ENCODE measurements around the gene RARB. TPM values are rescaled to one million over a fixed set of nuclear protein-coding genes. Genes with fewer than 3 reads are reported as not detected.

The RARB gene
- total and polyA plus RNA-seq, 2 donors from 2014 or later: 8.3 to 14.7 TPM

DNA sequence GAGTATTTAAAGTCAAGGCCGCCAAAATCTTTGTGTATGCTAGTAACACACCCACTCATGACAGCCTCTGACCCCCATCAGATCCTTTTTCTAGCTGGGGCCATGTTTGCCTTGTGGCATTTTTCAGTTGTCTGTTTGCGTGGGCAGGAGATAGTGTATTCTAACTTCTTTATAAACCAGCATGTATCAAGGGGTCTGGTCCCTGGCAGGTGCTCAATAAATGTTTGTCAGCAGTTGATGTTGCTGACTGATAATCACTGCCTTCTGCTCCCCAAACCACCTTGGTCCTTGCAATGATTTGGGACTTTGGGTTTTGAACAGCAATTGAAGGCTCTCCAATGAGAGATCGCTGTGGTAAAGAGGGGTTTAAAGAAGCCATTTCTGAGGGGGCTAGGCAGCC is 19.2 kb downstream of the RARB start:
- Histone ChIP-seq H3K36me3 (ENCODE audit: control insufficient read depth in 2 of 3, insufficient read depth in 3 of 3, low read length in 3 of 3) (no peaks in the 10 kb centered on the region), H3K4me3 (ENCODE audit: low read length in 3 of 3) (no peak overlapping the region), H3K27ac (ENCODE audit: low read depth in 2 of 2, low read length in 2 of 2) (no peak overlapping the region), H3K27me3 (ENCODE audit: control insufficient read depth, insufficient read depth, low read length) (no peaks in the 10 kb centered on the region), H3K9ac (ENCODE audit: low read length in 3 of 3) (no peak overlapping the region), H3K4me1 (ENCODE audit: control insufficient read depth in 2 of 3, insufficient read depth in 2 of 3, low read depth in 1 of 3, low read length in 3 of 3) (peaks cover 0 to 12% (median 6%) of the 10 kb centered on the region in 3 donors), H3K9me3 (ENCODE audit: control insufficient read depth in 2 of 3, insufficient read depth in 1 of 3, low read length in 3 of 3) (no peaks in the 10 kb centered on the region)
- TF ChIP-seq, protein P1, sequence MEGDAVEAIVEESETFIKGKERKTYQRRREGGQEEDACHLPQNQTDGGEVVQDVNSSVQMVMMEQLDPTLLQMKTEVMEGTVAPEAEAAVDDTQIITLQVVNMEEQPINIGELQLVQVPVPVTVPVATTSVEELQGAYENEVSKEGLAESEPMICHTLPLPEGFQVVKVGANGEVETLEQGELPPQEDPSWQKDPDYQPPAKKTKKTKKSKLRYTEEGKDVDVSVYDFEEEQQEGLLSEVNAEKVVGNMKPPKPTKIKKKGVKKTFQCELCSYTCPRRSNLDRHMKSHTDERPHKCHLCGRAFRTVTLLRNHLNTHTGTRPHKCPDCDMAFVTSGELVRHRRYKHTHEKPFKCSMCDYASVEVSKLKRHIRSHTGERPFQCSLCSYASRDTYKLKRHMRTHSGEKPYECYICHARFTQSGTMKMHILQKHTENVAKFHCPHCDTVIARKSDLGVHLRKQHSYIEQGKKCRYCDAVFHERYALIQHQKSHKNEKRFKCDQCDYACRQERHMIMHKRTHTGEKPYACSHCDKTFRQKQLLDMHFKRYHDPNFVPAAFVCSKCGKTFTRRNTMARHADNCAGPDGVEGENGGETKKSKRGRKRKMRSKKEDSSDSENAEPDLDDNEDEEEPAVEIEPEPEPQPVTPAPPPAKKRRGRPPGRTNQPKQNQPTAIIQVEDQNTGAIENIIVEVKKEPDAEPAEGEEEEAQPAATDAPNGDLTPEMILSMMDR (IDR thresholded peaks at IDR 0.05; ENCODE audit: borderline replicate concordance, extremely low read depth, insufficient read depth): no peak
- FAIRE-seq: no peak
- intact Hi-C loops (cut with DNase I): no loop called here
- no peak for DNase-seq

DNA sequence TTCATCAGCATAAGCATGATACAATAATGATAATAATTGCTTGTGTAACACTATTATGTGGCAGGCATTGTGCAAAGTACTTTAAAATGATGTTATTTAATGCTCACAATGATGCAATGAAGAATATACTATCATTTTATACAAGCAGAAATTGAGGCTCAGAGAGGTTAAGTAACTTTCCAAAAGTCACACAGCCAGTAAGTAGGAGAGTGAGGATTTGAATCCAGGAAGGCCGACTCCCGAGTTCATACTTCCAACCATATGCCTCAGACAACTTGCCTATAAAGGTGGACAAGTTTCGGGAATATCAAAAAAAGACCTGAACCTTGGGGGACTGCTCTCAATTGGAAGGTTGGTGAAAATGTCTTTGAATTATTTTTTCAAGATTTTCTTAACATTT is 19.9 kb downstream of the RARB start:
- Histone ChIP-seq H3K27ac (ENCODE audit: low read depth in 2 of 2, low read length in 2 of 2) (no peak overlapping the region), H3K9ac (ENCODE audit: low read length in 3 of 3) (no peak overlapping the region), H3K36me3 (ENCODE audit: control insufficient read depth in 2 of 3, insufficient read depth in 3 of 3, low read length in 3 of 3) (no peaks in the 10 kb centered on the region), H3K27me3 (ENCODE audit: control insufficient read depth, insufficient read depth, low read length) (no peaks in the 10 kb centered on the region), H3K4me1 (ENCODE audit: control insufficient read depth in 2 of 3, insufficient read depth in 2 of 3, low read depth in 1 of 3, low read length in 3 of 3) (peaks cover 0 to 9% (median 7%) of the 10 kb centered on the region in 3 donors), H3K4me3 (ENCODE audit: low read length in 3 of 3) (no peak overlapping the region), H3K9me3 (ENCODE audit: control insufficient read depth in 2 of 3, insufficient read depth in 1 of 3, low read length in 3 of 3) (no peaks in the 10 kb centered on the region)
- TF ChIP-seq, protein P1 (IDR thresholded peaks at IDR 0.05; ENCODE audit: borderline replicate concordance, extremely low read depth, insufficient read depth): no peak
- DNase-seq (no peak), FAIRE-seq (no peak)
- intact Hi-C loops (cut with DNase I): no loop called here

DNA sequence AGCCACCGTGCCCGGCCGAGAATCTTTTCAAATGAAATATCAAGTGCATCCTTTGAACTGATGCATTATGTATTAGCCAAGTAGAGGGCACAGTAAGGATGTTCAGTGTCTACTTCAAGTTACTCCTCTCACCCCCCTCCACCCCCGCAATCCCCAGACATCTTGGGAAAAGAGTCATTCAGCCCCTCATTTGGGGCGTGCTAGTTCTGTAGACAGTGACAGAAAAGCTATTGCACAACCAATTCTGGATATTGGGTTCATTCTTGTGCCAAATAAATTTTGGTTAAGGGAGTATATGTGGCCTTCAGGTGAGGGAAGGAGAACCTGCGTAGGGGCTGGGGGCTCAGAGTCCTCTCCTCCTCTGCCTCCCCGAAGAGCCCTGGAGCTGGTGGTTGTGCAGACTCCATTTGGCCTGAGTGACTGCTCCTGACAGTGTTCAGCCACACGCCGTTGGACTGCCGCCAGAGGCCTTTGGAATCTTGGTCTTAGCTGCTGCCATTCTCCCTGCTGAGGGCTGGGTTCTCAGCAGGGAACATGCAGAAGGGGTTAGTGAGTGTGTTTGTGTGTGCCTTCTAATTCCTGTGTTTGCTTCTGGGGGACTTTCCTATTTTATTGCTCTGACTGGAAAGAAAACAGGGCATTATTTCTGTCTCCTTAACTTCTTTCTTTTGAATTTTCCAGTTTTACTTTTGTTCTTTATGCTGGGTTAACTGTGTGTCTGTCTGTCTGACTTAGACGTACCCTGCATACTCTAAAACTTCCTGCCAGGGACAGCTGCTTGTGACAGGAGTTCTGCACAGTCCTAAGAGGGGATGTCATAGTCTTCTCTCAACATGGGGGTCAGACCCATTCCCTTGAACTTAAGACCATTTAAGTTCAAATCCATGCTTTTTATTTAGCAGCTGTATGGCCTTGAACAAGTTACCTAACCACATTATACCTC is 21.0 kb downstream of the RARB start:
- intact Hi-C loops (cut with DNase I): no loop called here
- peak in 3 of 5 donors; percentile 62 to 95 (median 88) for DNase-seq
- H3K4me1 ChIP-seq (ENCODE audit: control insufficient read depth in 2 of 3, insufficient read depth in 2 of 3, low read depth in 1 of 3, low read length in 3 of 3): peaks cover 3 to 13% (median 9%) of the 10 kb centered on the region in 3 donors
- H3K27ac ChIP-seq (ENCODE audit: low read depth in 2 of 2, low read length in 2 of 2): peak overlapping the region; percentile 18 to 56
- H3K36me3 ChIP-seq (ENCODE audit: control insufficient read depth in 2 of 3, insufficient read depth in 3 of 3, low read length in 3 of 3): no peaks in the 10 kb centered on the region
- H3K9ac ChIP-seq (ENCODE audit: low read length in 3 of 3): peak overlapping the region in 1 of 3 donors; percentile 6
- H3K4me3 ChIP-seq (ENCODE audit: low read length in 3 of 3): no peak overlapping the region
- FAIRE-seq: no peak
- H3K27me3 ChIP-seq (ENCODE audit: control insufficient read depth, insufficient read depth, low read length): no peaks in the 10 kb centered on the region
- H3K9me3 ChIP-seq (ENCODE audit: control insufficient read depth in 2 of 3, insufficient read depth in 1 of 3, low read length in 3 of 3): no peaks in the 10 kb centered on the region
- TF ChIP-seq, protein P1 (IDR thresholded peaks at IDR 0.05; ENCODE audit: borderline replicate concordance, extremely low read depth, insufficient read depth): peak; percentile 5
